ENCODE data around the gene SPECC1L.
"Not testable (repeated sequence)": the region's sequence is repeated elsewhere in the genome, so short reads cannot be mapped to it uniquely, and the experiment has no call there.

The SPECC1L gene

DNA sequence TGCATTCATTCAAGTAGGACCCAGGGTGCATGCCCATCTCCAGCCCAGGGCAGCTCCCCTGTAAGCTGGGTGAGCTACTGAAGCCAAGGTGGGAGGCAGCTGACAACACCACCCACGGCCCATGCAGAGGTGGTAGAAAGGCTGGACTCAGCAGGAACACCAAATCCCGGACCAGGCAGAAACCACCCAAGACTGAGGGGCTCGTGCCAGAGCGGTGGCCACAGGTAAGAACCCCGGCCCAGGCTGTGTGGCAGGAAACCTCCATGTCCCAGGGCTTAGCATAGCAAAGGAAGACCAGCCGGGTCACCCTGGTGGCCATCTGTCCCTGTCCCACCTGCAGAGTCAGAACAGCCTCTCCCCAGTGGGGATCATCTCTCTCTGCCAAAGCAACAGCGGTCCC, 13.9 kb upstream of the SPECC1L start:
- not testable (repeated sequence) for DNase-seq (ENCODE audit: low read depth); H3K4me3 ChIP-seq (ENCODE audit: low read length)

DNA sequence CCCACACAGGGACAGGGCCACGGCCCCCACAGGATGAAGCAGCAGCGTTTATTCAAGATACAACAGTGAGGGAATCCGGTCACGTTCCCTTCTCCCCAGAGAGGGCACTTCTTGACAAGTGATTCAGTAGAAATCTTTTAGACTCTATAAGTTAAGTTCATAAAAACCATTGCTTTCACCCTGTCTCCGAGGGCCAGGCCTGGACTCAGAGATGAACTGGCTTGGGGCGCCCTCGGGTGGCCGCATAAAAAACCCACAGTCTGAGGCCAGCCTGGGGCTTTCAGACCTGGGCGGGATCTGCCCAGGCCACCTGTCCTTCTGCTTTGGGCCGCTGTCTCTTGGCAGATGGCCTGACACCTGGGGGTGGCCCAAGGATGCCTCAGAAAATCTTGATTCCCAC, 11.2 kb upstream of the SPECC1L start:
- not testable (repeated sequence) for H3K4me3 ChIP-seq (ENCODE audit: low read length)
- TF ChIP-seq CTCF (IDR thresholded peaks at IDR 0.05; ENCODE audit: insufficient read depth, low read depth, low read length, missing control alignments) = peak; percentile 39
- peak; percentile 85 for DNase-seq (ENCODE audit: low read depth)

- not testable (repeated sequence) for H3K4me3 ChIP-seq (ENCODE audit: low read length); DNase-seq (ENCODE audit: low read depth)
These were observed 8.4 kb upstream of the SPECC1L start for GRCh38 chr22:24262185-24262749.

DNA sequence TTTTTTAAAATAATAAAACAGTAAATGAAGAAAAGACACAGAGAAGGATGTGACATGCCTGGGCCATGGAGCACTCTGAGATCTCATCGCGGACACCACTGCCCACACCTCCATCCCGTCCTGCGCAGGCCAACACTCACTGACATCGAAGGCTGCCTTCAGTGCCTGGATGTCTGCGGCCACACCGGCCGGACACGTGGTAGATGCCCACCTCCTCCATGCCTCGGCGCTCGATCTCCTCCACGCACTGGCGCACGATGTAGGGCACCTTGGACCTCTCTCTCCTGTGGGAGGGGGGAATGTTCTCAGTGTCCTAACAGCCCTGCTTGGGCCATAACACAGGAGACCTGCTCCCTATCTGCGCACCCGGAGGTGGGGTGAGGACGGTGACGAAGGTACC, 7.2 kb upstream of the SPECC1L start:
- not testable (repeated sequence) for H3K4me3 ChIP-seq (ENCODE audit: low read length); DNase-seq (ENCODE audit: low read depth)

DNA sequence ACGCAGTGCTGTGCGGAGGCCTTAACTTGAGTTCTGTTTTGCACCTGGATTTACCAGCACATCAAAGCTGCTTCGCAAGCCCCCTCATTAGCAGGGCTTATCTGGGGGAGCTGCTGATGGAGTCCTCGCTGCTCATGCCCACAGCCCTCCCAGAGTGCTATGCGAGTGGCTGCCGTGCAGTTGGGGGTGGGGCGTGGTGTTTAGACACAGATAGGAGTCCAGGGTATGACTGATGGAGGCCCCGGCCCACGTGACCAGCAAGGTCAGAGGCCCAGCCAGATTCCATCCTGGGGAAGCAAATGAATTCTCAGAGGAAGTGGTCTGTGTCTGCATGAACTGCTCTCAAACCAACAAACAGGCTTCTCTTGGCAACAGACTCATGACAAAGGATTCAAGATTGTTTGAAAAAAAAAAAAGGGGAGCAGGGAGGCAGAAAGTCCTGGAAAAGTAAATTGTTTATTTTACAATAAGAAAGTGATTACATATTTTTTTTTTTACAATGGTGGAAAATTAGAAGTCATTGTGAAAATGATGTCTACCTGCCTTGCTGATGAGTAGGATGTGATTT, 6.2 kb upstream of the SPECC1L start:
- not testable (repeated sequence) for H3K4me3 ChIP-seq (ENCODE audit: low read length); DNase-seq (ENCODE audit: low read depth)

DNA sequence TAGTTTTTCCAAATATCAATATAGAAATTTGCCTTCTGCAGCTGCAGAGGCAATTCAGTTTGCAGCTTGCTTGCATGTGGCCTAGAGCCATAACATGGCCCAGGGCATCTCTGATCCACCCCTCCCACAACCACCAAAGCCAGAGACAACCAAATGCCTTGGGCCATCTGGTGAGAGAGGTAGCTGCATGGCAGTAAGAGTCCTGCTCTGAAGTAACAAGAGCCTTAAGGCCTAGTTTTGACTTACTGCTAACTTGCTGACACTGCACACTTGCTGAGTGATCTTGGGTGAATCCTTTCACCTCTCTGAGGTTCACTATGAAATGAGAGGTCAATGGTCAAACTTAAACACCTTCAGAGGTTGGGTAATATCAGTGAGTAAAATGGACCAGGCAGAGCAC, 4.9 kb upstream of the SPECC1L start:
- TF ChIP-seq CTCF (IDR thresholded peaks at IDR 0.05; ENCODE audit: insufficient read depth, low read depth, low read length, missing control alignments) = no peak

DNA sequence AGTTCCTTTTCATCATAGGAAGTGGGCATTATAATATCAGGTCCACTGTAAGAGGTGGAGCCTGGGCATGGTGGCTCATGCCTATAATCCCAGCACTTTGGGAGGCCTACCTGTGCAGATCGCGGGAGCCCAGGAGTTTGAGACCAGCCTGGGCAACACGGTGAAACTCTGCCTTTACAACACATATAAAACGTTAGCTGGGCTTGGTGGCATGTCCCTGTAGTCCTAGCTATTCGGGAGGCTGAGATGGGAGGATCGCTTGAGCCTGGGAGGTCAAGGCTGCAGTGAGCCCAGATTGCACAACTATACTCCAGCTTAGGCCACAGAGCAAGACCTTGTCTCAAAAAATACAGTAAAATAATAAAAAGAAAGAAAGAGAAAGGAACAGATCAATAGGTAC, 4.1 kb upstream of the SPECC1L start:
- not testable (repeated sequence) for H3K4me3 ChIP-seq (ENCODE audit: low read length); DNase-seq (ENCODE audit: low read depth)

More for the DNA sequence above, 4.9 kb upstream of the SPECC1L start:
- no peak overlapping the region for H3K4me3 ChIP-seq (ENCODE audit: low read length)
- no peak for DNase-seq (ENCODE audit: low read depth)

DNA sequence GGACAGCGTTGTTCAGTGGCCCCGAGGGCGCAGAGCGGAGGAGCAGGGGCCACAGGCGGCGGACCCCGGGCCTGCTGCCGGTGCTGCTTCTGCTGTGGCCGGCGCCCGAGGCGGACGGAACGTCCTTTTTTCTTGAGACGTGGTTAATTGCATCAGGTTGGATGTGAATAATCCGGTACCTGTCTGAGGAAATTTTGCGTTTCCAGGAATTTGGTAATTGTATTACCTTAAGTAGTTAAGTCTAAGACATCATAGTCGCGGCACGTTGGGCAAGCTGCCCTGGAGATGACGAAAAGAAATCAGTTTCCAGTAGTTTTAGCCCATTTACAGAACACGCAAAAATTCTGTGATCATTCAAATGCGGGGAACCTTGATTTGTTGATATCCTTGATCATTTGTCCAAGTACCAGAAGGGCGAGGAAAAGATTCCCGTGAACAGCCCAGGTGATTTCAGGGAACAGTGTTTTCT, 789 bp downstream of the SPECC1L start:
- DNase-seq (ENCODE audit: low read depth) = peak; percentile 54
- peak overlapping the region; percentile 93 for H3K4me3 ChIP-seq (ENCODE audit: low read length)
- TF ChIP-seq CTCF (IDR thresholded peaks at IDR 0.05; ENCODE audit: insufficient read depth, low read depth, low read length, missing control alignments) = no peak

- not testable (repeated sequence) for DNase-seq (ENCODE audit: low read depth); H3K4me3 ChIP-seq (ENCODE audit: low read length)
These were observed 2.4 kb downstream of the SPECC1L start for GRCh38 chr22:24273031-24273430.

DNA sequence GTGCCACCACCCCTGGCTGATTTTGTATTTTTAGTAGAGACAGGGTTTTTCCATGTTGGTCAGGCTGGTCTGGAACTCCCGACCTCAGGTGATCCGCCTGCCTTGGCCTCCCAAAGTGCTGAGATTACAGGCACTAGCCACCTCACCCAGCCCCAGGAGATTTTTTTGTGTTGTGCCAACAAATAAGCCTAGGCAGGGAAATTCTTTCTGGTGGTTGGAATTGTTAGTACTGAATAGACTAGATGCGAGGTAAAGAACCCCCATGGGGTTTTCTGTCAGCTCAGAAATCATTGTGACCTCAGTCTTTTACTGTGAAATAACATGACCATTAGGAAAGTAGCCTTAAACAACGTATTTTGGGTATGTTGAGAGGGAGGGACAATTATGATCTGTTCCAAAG, 3.3 kb downstream of the SPECC1L start:
- H3K4me3 ChIP-seq (ENCODE audit: low read length); DNase-seq (ENCODE audit: low read depth): not testable (repeated sequence)

DNA sequence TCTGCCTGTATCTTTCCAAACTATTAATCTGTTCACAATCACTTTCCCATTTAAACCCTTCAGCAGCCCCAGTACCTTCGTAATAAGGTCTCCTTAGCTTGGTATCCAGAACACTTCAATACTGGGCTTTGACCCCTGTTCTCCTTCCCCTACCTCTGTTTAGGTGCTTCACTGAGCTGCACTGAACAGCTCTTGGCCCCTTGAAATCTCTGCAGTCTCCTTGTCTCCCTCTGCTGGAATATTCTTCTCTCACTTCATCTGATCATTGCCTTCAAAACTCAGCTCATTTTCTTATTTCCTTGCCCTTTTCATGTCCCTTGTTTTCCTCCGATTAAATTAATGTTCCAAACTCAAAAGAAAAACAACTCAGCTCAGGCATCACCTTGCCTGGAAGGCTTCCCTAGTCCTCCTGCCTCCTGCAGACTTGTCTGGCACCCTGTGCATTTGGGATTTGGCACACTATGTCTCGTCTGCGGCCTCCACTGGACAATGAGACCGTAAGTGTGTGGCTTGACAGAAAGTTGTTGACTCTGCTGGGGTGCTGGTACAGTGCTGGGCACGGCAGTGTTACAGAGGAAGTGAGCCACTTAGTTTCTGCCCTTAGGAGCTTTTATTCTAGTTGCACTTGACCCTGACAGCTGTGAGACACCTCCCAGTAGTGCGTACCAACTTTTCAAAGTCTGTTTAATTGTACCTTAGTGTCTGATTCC, 4.2 kb downstream of the SPECC1L start:
- TF ChIP-seq CTCF (IDR thresholded peaks at IDR 0.05; ENCODE audit: insufficient read depth, low read depth, low read length, missing control alignments) = peak; percentile 9
- H3K4me3 ChIP-seq (ENCODE audit: low read length); DNase-seq (ENCODE audit: low read depth): not testable (repeated sequence)

DNA sequence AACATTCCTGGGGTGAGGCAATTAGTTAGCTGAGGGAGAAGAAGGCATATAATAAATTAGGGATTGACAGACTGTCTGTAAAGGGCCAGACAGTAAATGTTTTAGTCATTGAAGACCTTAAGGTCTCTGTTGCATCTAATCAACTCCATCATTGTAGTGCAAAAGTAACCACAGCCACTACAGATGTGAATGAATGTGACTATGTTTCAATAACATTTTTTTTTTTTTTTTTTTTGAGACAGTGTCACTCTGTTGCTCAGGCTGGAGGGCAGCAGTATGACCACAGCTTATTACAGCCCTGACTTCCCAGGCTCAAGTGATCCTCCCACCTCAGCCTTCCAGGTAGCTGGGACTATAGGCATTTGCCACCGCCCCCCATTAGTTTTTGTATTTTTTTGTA, 9.7 kb downstream of the SPECC1L start:
- not testable (repeated sequence) for DNase-seq (ENCODE audit: low read depth); H3K4me3 ChIP-seq (ENCODE audit: low read length)
